Vagina (tissue), 2 donors: Measurements from ENCODE around the gene FBL.

ENCODE experiments used
- CTCF ChIP-seq, 3 experiments: fragments of 450-650 bp in 2 of 3; fragments of 200-600 bp in 1 of 3; sonication (generic) in 1 of 3; IDR thresholded peaks; one replicate each; pipeline ENCODE4 v1.5.1; 2017 to 2019; ENCODE audit warnings: antibody characterized with exemption in 3 of 3, mild to moderate bottlenecking in 2 of 3, moderate library complexity in 2 of 3
- POLR2A ChIP-seq, 2 donors: fragments of 450-650 bp; IDR thresholded peaks; one replicate each; pipeline ENCODE4 v1.6.1; 2017; ENCODE audit warnings: antibody characterized with exemption in 2 of 2, mild to moderate bottlenecking in 2 of 2, moderate library complexity in 2 of 2
- POLR2AphosphoS5 ChIP-seq, 2 donors: sonication (generic); formaldehyde crosslinking; IDR thresholded peaks; one replicate each; pipeline ENCODE4 v1.9.0; 2017; ENCODE audit warnings: antibody characterized with exemption in 2 of 2, mild to moderate bottlenecking in 2 of 2, low read depth in 1 of 2; ENCODE audit not compliant: insufficient read depth in 1 of 2

- TF ChIP-seq POLR2A (IDR thresholded peaks at IDR 0.05): no peak
- TF ChIP-seq CTCF (IDR thresholded peaks at IDR 0.05): no peak
- no peak for TF ChIP-seq POLR2AphosphoS5 (IDR thresholded peaks at IDR 0.05; ENCODE audit: insufficient read depth in 1 of 2, low read depth in 1 of 2)
Observed at GRCh38 chr19:39834287-39834841, 11.8 kb downstream of the FBL start.
